HG02642 (cell line): ENCODE measurements around the gene DACH1.
"Not testable (repeated sequence)": the region's sequence is repeated elsewhere in the genome, so short reads cannot be mapped to it uniquely, and the experiment has no call there.

Experiments
- ATAC-seq: cut with Tn5 transposase; IDR thresholded peaks from one replicate; pipeline ENCODE4 v1.9.1; 2021; ENCODE audit warnings: mild to moderate bottlenecking; ENCODE audit not compliant: unreplicated experiment, poor library complexity

The DACH1 gene

DNA sequence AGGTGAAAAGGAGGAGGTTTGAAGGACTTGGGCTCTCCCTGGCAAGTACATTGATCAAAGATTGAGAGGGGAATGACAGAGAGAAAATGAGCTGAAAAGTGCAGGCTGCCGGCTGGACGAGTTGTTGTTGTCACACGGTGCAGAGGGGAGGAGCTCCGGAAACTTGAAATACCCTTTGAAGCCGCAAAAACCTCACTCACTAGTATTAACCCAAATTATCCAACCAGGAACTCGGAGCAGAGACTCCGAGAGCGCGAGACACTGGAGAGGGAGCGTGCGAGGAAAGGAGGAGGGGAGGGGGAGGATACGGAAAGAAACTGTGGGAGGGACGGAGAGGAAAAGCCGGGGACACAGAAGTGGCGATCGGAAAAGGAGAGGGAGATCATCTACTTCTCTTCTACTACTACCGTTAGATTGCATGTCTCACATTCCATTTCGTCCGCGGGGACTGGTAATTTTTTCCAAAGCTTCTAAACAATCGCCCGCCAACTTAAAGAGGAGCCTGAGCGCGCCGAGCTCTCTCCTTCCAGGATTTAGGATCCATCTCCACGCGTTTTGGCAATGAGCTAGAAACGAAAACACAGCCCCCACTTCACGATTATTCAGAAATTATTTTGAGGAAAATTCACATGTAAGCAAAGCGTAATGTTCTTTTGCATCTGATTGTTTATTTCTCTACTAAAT, at the start of gene DACH1:
Gene DACH1 (minus strand): TSS at position 74 of the 684 bp plus-strand sequence.
- peak; percentile 58 for ATAC-seq

DNA sequence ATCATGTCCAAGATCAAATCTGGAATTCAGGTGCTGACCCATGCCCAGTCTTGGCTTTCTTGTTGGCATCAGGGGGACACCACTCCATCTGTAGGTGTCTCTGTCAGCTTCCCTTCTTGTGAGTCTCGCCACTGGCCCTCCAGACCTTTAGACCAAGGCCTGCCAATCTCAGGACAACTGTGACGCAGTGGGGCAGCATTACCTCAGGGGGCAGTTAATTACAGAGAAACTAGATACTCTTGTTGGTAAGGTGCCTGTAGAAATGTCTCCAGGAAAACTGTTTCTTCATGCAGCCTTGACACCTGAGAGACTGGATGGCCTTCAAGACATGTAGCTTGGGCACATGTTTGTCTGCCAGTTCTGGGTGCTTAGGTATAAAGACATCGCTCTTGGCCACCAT, 46.7 kb upstream of the DACH1 start:
- ATAC-seq: no peak

GRCh38 chr13:71912524-71912923, 45.5 kb upstream of the DACH1 start:
- no peak for ATAC-seq

DNA sequence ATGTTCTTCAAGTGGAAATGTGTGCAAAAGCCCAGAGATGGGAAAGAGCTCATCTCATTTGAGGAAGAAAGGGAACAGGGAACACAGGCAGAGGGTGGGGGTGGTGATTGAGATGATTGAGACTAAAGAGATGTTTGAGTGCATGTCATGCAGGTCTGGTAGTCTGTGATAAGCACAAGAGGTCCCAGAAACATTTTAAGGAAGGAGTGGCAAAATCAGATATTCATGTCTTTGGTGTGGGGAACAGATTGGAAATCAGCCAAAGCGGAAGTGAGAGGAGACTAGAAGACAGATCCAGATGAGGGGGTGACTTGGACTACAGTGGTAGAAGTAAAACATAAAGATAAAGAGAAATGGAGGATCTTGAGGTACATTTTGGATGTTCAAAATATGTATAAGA, 39.4 kb upstream of the DACH1 start:
- ATAC-seq: no peak

GRCh38 chr13:71902676-71903075, 35.7 kb upstream of the DACH1 start:
- ATAC-seq: no peak

- ATAC-seq: not testable (repeated sequence)
These were observed 26.5 kb upstream of the DACH1 start for GRCh38 chr13:71893506-71893905.

DNA sequence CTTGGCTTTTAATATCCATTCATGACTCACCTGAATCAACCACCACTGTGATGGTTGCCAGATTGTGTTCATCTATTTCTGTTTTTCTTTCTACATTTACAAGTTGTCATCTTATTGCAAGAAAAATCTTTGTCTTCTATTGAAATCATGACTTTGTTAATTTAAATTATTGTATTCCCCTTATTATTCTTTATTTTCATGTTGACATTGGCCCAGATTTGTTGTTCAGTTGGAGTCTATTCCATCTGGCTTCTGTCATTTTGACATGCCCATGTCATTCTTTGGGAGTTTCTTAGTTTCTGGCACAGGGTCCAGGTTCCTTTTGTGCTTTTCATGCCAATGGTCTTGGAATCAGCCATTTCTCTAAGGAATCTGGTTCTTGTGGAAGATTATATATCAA, 19.9 kb upstream of the DACH1 start:
- no peak for ATAC-seq

GRCh38 chr13:71882120-71882519, 15.1 kb upstream of the DACH1 start:
- ATAC-seq: no peak

GRCh38 chr13:71880753-71881541, 13.9 kb upstream of the DACH1 start:
- ATAC-seq: no peak

GRCh38 chr13:71879808-71880344, 12.9 kb upstream of the DACH1 start:
- no peak for ATAC-seq

- ATAC-seq: peak; percentile 97
These were observed 12.1 kb upstream of the DACH1 start for GRCh38 chr13:71879129-71879535.

DNA sequence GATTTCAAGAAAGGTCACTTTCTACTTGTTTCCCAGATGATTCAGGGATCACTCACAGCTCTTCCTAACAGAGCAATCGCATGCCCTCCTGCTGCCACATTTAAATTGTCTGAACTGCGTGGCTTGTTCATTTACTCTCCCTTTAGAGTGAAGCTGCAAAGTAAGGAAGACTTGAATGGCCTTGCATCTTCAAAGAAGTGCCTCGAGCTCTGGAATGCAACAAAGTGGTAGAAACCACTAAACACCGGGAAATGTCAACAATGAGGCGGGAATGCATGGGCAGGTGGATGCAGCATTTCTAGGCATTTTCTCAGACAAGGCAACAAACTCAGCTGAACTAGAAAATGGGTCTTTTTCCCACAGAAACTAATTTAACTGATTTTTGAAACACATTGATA, 10.3 kb upstream of the DACH1 start:
- ATAC-seq: no peak

DNA sequence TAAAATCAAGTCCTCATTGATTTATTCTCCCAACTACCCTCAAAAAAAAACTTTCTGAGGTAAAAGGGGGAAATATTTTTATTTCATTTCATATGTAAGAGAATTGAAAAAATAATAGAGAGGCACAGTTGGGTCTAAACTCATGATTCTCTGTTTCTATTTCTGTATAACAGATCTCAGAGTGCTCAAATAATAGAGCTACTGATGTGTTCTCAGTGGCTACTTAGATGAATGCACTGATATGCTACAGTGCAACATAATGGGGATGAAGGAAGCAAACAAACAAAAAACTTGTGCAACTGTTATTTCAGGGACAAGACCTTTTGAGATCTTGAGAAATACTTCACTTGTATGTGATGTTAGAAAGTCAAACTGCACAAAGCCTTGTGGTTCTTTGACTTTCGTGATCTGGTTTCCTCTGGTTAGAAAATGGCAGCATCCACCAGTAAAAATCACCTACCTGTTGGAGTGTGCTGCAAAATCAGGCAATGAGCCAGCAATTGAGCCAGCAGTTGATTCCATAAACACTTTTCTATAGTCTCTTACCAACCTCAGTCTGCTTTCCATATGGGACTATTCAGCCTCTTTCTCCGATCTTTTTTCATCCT, 9.7 kb upstream of the DACH1 start:
- ATAC-seq: no peak

DNA sequence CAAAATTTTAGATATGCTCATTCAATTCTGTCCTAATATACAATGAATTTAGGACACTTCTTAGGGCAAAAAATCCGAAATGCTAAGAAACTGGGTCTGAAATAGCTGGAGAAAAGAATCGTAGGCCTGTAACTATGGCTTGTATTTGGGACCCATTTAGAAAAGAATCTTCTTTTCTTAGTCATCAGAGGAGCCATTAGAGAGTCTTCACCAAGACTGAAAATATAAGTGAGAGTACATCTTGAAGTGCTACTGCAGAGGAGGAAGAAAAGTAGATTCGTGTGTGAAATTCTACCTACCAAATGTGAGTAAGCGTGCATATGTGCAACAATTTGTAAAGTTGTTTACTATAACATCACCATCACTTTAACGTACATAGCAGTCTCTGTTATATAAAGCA, 8.8 kb upstream of the DACH1 start:
- no peak for ATAC-seq

- ATAC-seq: no peak
These were observed 7.5 kb upstream of the DACH1 start for GRCh38 chr13:71874458-71874857.

GRCh38 chr13:71873418-71874247, 6.6 kb upstream of the DACH1 start:
- ATAC-seq: no peak

DNA sequence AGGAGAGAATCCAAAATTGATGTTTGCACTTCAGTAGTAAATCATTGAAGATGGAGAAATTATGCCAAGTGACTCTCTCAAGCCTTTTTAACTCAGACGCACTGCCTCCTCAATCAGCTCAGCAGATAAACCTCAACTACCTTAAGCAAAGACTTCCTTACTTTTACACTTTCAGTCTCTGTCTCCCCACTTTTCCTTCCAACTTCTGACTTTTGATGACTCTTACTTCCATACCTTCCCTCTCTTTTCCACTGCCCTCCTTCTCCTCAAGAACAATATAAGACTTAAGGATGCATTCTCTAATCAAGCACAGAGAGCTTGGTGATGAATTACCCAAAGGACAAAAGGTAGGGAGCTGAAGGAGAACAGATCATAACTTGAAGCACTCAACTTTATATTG, 4.8 kb upstream of the DACH1 start:
- ATAC-seq: no peak

DNA sequence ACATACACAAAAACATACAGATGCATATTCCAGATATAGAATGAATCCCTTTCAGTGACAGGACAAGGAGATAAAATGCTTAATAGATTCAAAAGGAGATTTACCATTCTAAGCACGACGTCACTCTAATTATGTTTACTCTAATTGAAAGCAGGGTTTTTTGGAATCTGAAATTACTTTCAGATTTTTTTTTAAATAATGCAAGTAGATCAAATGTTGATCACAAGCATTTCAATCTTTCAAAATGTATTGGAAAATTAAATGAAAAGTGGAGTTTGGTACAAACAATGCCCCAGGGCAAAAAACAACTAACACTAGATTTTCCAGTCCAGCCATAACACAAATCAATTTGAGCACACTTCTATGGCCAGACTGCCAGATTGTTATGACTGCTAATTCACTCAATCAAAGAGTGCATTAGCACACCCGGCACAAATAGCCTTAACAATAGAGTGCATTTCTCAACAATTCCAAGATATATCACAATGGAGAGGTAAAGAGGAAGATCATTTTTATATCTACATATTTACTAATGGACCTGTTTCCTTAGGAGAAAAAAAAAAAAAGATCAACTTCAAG, 4.3 kb upstream of the DACH1 start:
- no peak for ATAC-seq

GRCh38 chr13:71870100-71870499, 3.1 kb upstream of the DACH1 start:
- no peak for ATAC-seq

DNA sequence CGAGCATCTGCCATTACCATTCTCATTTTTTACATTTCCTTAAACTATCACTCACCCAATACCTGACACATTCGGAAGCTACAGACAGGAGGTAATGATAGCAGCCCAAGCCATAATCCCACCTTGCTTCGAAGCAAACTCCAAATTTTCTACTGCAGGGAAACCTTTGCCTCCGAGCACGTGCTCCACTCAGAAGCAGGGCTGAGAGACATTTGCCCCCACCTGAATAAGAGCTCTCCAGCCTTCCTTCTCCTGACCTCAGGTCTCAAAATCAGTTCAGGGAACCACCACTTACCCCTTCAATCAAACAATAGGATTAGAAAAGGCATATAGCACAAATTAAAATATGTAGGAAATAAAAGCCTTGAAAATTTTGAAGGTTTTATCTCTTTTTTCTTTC, 2.3 kb upstream of the DACH1 start:
- ATAC-seq: no peak
